GM21786 (cell line): Measurements from ENCODE around the gene ARAP2.
A peak's percentile ranks its signal among the peaks of the same experiment; 100 is the strongest.

Experiments
- ATAC-seq: cut with Tn5 transposase; IDR thresholded peaks from one replicate; pipeline ENCODE4 v1.9.1; 2021; ENCODE audit not compliant: unreplicated experiment

Gene ARAP2

GRCh38 chr4:36137336-36137735, 107.0 kb downstream of the ARAP2 start:
- no peak for ATAC-seq

- no peak for ATAC-seq
These were observed 110.7 kb downstream of the ARAP2 start for GRCh38 chr4:36133658-36134057.

GRCh38 chr4:36133086-36133485, 111.2 kb downstream of the ARAP2 start:
- no peak for ATAC-seq

- ATAC-seq, result no peak
These were observed 113.7 kb downstream of the ARAP2 start for GRCh38 chr4:36130641-36131040.

GRCh38 chr4:36128689-36129088, 115.6 kb downstream of the ARAP2 start:
- ATAC-seq, result no peak

GRCh38 chr4:36123906-36124305, 120.4 kb downstream of the ARAP2 start:
- ATAC-seq, result no peak

- no peak for ATAC-seq
These were observed 129.0 kb downstream of the ARAP2 start for GRCh38 chr4:36115312-36115711.

- no peak for ATAC-seq
These were observed 133.1 kb downstream of the ARAP2 start for GRCh38 chr4:36111172-36111571.

GRCh38 chr4:36099509-36099908, 144.8 kb downstream of the ARAP2 start:
- ATAC-seq, result no peak

GRCh38 chr4:36094995-36095394, 149.3 kb downstream of the ARAP2 start:
- no peak for ATAC-seq

GRCh38 chr4:36091997-36092396, 152.3 kb downstream of the ARAP2 start:
- no peak for ATAC-seq

- ATAC-seq, result no peak
These were observed 155.8 kb downstream of the ARAP2 start for GRCh38 chr4:36088542-36088941.

- no peak for ATAC-seq
These were observed 158.0 kb downstream of the ARAP2 start for GRCh38 chr4:36086261-36086786.

- no peak for ATAC-seq
These were observed 161.5 kb downstream of the ARAP2 start for GRCh38 chr4:36082817-36083216.

- ATAC-seq, result peak; percentile 99
These were observed 163.1 kb downstream of the ARAP2 start for GRCh38 chr4:36081185-36081584.

- no peak for ATAC-seq
These were observed 164.6 kb downstream of the ARAP2 start for GRCh38 chr4:36079666-36080065.

GRCh38 chr4:36078319-36078718, 166.0 kb downstream of the ARAP2 start:
- no peak for ATAC-seq

- ATAC-seq, result no peak
These were observed 171.8 kb downstream of the ARAP2 start for GRCh38 chr4:36072529-36072928.

- no peak for ATAC-seq
These were observed 177.2 kb downstream of the ARAP2 start for GRCh38 chr4:36067116-36067515.

GRCh38 chr4:36065274-36065871, 178.9 kb downstream of the ARAP2 start:
- ATAC-seq, result no peak

- ATAC-seq, result no peak
These were observed 180.2 kb downstream of the ARAP2 start for GRCh38 chr4:36064117-36064516.

GRCh38 chr4:36056136-36056535, 188.2 kb downstream of the ARAP2 start:
- ATAC-seq, result no peak
